Astrocyte (in vitro differentiated cells and primary cell): ENCODE results near the gene CEACAM21. TPM values are rescaled to one million over a fixed set of nuclear protein-coding genes. Genes with fewer than 3 reads are reported as not detected.

Experiments used
- DNase-seq: peaks from one replicate; pipeline ENCODE4 v3.0.0-alpha.2; 2010; ENCODE audit warnings: low read depth
- FAIRE-seq: peaks from 2 replicates; lab custom pipeline; 2011; peaks lifted over from hg19 to GRCh38; lab: Jason Lieb, UNC
- H2AFZ ChIP-seq: 2 replicates; pipeline ENCODE4 v1.6.0; 2012; ENCODE audit warnings: low read depth, low read length, inconsistent platforms
- H3K27ac ChIP-seq: 2 replicates; pipeline ENCODE4 v1.5.1; 2011; ENCODE audit warnings: low read depth, low read length, inconsistent platforms
- H3K27me3 ChIP-seq: 2 replicates; pipeline ENCODE4 v1.6.0; 2011; ENCODE audit warnings: low read length, inconsistent platforms; ENCODE audit not compliant: insufficient read depth
- H3K36me3 ChIP-seq: 2 replicates; pipeline ENCODE4 v1.5.1; 2011; ENCODE audit warnings: low read length, inconsistent platforms; ENCODE audit not compliant: insufficient read depth
- H3K4me1 ChIP-seq: 2 replicates; pipeline ENCODE4 v1.5.1; 2011; ENCODE audit warnings: low read length, inconsistent platforms; ENCODE audit not compliant: insufficient read depth
- H3K4me2 ChIP-seq: 2 replicates; pipeline ENCODE4 v1.6.0; 2012; ENCODE audit warnings: low read length, inconsistent platforms
- H3K4me3 ChIP-seq: 2 replicates; pipeline ENCODE4 v1.5.1; 2011; ENCODE audit warnings: low read depth, mild to moderate bottlenecking, low read length, inconsistent platforms; ENCODE audit not compliant: insufficient read depth
- H3K79me2 ChIP-seq: 2 replicates; pipeline ENCODE4 v1.6.0; 2012; ENCODE audit warnings: mild to moderate bottlenecking, low read length, inconsistent platforms; ENCODE audit not compliant: insufficient read depth
- H3K9ac ChIP-seq: 2 replicates; pipeline ENCODE4 v1.6.0; 2012; ENCODE audit warnings: mild to moderate bottlenecking, low read length, inconsistent platforms
- H3K9me3 ChIP-seq: 2 replicates; pipeline ENCODE4 v1.5.1; 2012; ENCODE audit warnings: low read depth, mild to moderate bottlenecking, low read length, inconsistent platforms; ENCODE audit not compliant: insufficient read depth
- H4K20me1 ChIP-seq: 2 replicates; pipeline ENCODE4 v1.6.0; 2012; ENCODE audit warnings: low read length, inconsistent platforms; ENCODE audit not compliant: insufficient read depth
- H3K27ac Mint-ChIP-seq: one replicate; pipeline ENCODE4 v1.8.0; 2021; ENCODE audit warnings: mild to moderate bottlenecking, mixed read lengths; ENCODE audit not compliant: unreplicated experiment
- H3K27me3 Mint-ChIP-seq: one replicate; pipeline ENCODE4 v1.8.0; 2021; ENCODE audit warnings: low read depth, mixed read lengths; ENCODE audit not compliant: unreplicated experiment
- H3K36me3 Mint-ChIP-seq: one replicate; pipeline ENCODE4 v1.8.0; 2021; ENCODE audit warnings: low read depth, mixed read lengths; ENCODE audit not compliant: unreplicated experiment
- H3K4me1 Mint-ChIP-seq: one replicate; pipeline ENCODE4 v1.8.0; 2021; ENCODE audit warnings: low read depth, mixed read lengths; ENCODE audit not compliant: unreplicated experiment
- H3K4me3 Mint-ChIP-seq: one replicate; pipeline ENCODE4 v1.8.0; 2021; ENCODE audit warnings: mild to moderate bottlenecking, moderate library complexity, mixed read lengths; ENCODE audit not compliant: unreplicated experiment
- H3K9me3 Mint-ChIP-seq: one replicate; pipeline ENCODE4 v1.8.0; 2021; ENCODE audit warnings: mild to moderate bottlenecking, mixed read lengths; ENCODE audit not compliant: unreplicated experiment
- CTCF ChIP-seq: IDR thresholded peaks from 2 replicates; pipeline ENCODE4 v1.5.1; 2011; ENCODE audit warnings: low read depth, mild to moderate bottlenecking, inconsistent platforms, low read length, moderate library complexity; ENCODE audit not compliant: insufficient read depth
- EZH2 ChIP-seq: IDR thresholded peaks from 2 replicates; pipeline ENCODE4 v1.6.1; 2012; ENCODE audit warnings: mild to moderate bottlenecking, low read length, inconsistent platforms; ENCODE audit not compliant: insufficient read depth
- total RNA-seq: library from RNA; stranded (reverse); gene quantifications from 2 replicates; pipeline ENCODE4 v1.2.1, GENCODE V29; 2021

The CEACAM21 gene
- total RNA-seq, 1 donor from 2014 or later, result 2.4 TPM

- Mint-ChIP-seq H3K36me3 (no peaks in the 10 kb centered on the region), H3K4me1 (no peaks in the 10 kb centered on the region), H3K4me3 (no peak overlapping the region), H3K27ac (no peak overlapping the region), H3K27me3 (peaks cover 71% of the 10 kb centered on the region), H3K9me3 (peaks cover 9% of the 10 kb centered on the region)
- Histone ChIP-seq H3K4me1 (no peaks in the 10 kb centered on the region), H3K9ac (no peak overlapping the region), H3K9me3 (no peaks in the 10 kb centered on the region), H3K4me2 (no peak overlapping the region), H3K36me3 (no peaks in the 10 kb centered on the region), H3K4me3 (no peak overlapping the region), H3K79me2 (no peaks in the 10 kb centered on the region), H4K20me1 (no peaks in the 10 kb centered on the region), H3K27ac (no peak overlapping the region), H3K27me3 (no peaks in the 10 kb centered on the region), H2AFZ (no peak overlapping the region)
- no peak for TF ChIP-seq EZH2
- TF ChIP-seq CTCF, result no peak
- DNase-seq, result no peak
- FAIRE-seq, result no peak
Observed at GRCh38 chr19:41589371-41589770, 13.4 kb downstream of the CEACAM21 start.

GRCh38 chr19:41590936-41591335 lies 15.0 kb downstream of the CEACAM21 start:
- no peak overlapping the region for H2AFZ ChIP-seq
- no peaks in the 10 kb centered on the region for H3K4me1 ChIP-seq
- Mint-ChIP-seq H3K27me3 (peaks cover 66% of the 10 kb centered on the region), H3K4me3 (no peak overlapping the region), H3K36me3 (no peaks in the 10 kb centered on the region), H3K4me1 (no peaks in the 10 kb centered on the region), H3K9me3 (peaks cover 4% of the 10 kb centered on the region), H3K27ac (no peak overlapping the region)
- DNase-seq, result no peak
- H3K4me3 ChIP-seq, result no peak overlapping the region
- no peak overlapping the region for H3K4me2 ChIP-seq
- H3K9ac ChIP-seq, result no peak overlapping the region
- no peak overlapping the region for H3K27ac ChIP-seq
- H4K20me1 ChIP-seq, result no peaks in the 10 kb centered on the region
- H3K9me3 ChIP-seq, result no peaks in the 10 kb centered on the region
- no peak for FAIRE-seq
- H3K27me3 ChIP-seq, result no peaks in the 10 kb centered on the region
- no peaks in the 10 kb centered on the region for H3K79me2 ChIP-seq
- no peak for TF ChIP-seq CTCF
- TF ChIP-seq EZH2, result no peak
- H3K36me3 ChIP-seq, result no peaks in the 10 kb centered on the region

- no peak for DNase-seq
Observed at GRCh38 chr19:41591951-41592562, 16.1 kb downstream of the CEACAM21 start.

More at GRCh38 chr19:41591951-41592562, 16.1 kb downstream of the CEACAM21 start:
- Histone ChIP-seq H2AFZ (no peak overlapping the region), H3K9me3 (no peaks in the 10 kb centered on the region), H4K20me1 (no peaks in the 10 kb centered on the region), H3K4me2 (no peak overlapping the region), H3K79me2 (no peaks in the 10 kb centered on the region), H3K27ac (no peak overlapping the region), H3K27me3 (no peaks in the 10 kb centered on the region), H3K9ac (no peak overlapping the region), H3K4me1 (no peaks in the 10 kb centered on the region), H3K36me3 (no peaks in the 10 kb centered on the region), H3K4me3 (no peak overlapping the region)
- Mint-ChIP-seq H3K4me3 (no peak overlapping the region), H3K27me3 (peaks cover 68% of the 10 kb centered on the region), H3K9me3 (peaks cover 2% of the 10 kb centered on the region), H3K4me1 (no peaks in the 10 kb centered on the region), H3K27ac (no peak overlapping the region), H3K36me3 (no peaks in the 10 kb centered on the region)
- no peak for FAIRE-seq
- TF ChIP-seq CTCF, result no peak
- TF ChIP-seq EZH2, result no peak
